Adrenal gland (tissue), 5 donors: ENCODE results near the gene ALB.

Experiments
- POLR2A ChIP-seq, 2 donors: fragments of 450-650 bp; IDR thresholded peaks; one replicate each; pipeline ENCODE4 v1.6.1; 2017; ENCODE audit warnings: antibody characterized with exemption in 2 of 2, mild to moderate bottlenecking in 2 of 2, moderate library complexity in 1 of 2
- TF ChIP-seq, protein P1 (sequence below), 6 experiments: fragments of 450-650 bp in 4 of 6; fragments of 200-600 bp in 2 of 6; sonication (generic) in 1 of 6; IDR thresholded peaks; 1 replicate in 5 of 6; 2 replicates in 1 of 6; pipeline versions ENCODE4 v1.5.1 to v1.8.0; 2016 to 2021; ENCODE audit warnings: antibody characterized with exemption in 6 of 6, mild to moderate bottlenecking in 2 of 6, moderate library complexity in 1 of 6
- donor health status: DM: no; HTN: no; CAD: no.

DNA sequence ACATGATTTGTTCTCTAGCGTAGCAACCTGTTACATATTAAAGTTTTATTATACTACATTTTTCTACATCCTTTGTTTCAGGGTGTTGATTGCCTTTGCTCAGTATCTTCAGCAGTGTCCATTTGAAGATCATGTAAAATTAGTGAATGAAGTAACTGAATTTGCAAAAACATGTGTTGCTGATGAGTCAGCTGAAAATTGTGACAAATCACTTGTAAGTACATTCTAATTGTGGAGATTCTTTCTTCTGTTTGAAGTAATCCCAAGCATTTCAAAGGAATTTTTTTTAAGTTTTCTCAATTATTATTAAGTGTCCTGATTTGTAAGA lies 2.4 kb downstream of the ALB start:
- no peak for TF ChIP-seq POLR2A (IDR thresholded peaks at IDR 0.05)
- TF ChIP-seq, protein P1, sequence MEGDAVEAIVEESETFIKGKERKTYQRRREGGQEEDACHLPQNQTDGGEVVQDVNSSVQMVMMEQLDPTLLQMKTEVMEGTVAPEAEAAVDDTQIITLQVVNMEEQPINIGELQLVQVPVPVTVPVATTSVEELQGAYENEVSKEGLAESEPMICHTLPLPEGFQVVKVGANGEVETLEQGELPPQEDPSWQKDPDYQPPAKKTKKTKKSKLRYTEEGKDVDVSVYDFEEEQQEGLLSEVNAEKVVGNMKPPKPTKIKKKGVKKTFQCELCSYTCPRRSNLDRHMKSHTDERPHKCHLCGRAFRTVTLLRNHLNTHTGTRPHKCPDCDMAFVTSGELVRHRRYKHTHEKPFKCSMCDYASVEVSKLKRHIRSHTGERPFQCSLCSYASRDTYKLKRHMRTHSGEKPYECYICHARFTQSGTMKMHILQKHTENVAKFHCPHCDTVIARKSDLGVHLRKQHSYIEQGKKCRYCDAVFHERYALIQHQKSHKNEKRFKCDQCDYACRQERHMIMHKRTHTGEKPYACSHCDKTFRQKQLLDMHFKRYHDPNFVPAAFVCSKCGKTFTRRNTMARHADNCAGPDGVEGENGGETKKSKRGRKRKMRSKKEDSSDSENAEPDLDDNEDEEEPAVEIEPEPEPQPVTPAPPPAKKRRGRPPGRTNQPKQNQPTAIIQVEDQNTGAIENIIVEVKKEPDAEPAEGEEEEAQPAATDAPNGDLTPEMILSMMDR (IDR thresholded peaks at IDR 0.05): no peak
